MG63 (cell line): ENCODE measurements around the gene LRRC27. TPM values are rescaled to one million over a fixed set of nuclear protein-coding genes. Genes with fewer than 3 reads are reported as not detected.

Source experiments
- DNase-seq: peaks from one replicate; pipeline ENCODE4 v3.0.0-alpha.2; 2020
- H3K27me3 ChIP-seq: fragments of 250-450 bp; sonication (Bioruptor Pico); 2 replicates; pipeline ENCODE4 v1.5.1; 2020; ENCODE audit warnings: mild to moderate bottlenecking, moderate library complexity
- H3K36me3 ChIP-seq: fragments of 250-450 bp; sonication (Bioruptor Pico); 2 replicates; pipeline ENCODE4 v1.5.1; 2020; ENCODE audit warnings: mild to moderate bottlenecking, moderate library complexity
- H3K4me3 ChIP-seq: fragments of 250-450 bp; sonication (Bioruptor Pico); 2 replicates; pipeline ENCODE4 v1.5.1; 2020; ENCODE audit warnings: mild to moderate bottlenecking, moderate library complexity
- H3K9me3 ChIP-seq: fragments of 250-450 bp; sonication (Bioruptor Pico); 2 replicates; pipeline ENCODE4 v1.5.1; 2020; ENCODE audit warnings: mild to moderate bottlenecking, moderate library complexity
- total RNA-seq: library from RNA; depleted of rRNA; stranded (reverse); fragments of >200 nt; shearing (Covaris generic); gene quantifications from 2 replicates; pipeline ENCODE4 v1.2.3, GENCODE V29; 2014; ENCODE audit warnings: low replicate concordance

LRRC27 gene
- total RNA-seq, 1 experiment from 2014 or later: 8.3 TPM

DNA sequence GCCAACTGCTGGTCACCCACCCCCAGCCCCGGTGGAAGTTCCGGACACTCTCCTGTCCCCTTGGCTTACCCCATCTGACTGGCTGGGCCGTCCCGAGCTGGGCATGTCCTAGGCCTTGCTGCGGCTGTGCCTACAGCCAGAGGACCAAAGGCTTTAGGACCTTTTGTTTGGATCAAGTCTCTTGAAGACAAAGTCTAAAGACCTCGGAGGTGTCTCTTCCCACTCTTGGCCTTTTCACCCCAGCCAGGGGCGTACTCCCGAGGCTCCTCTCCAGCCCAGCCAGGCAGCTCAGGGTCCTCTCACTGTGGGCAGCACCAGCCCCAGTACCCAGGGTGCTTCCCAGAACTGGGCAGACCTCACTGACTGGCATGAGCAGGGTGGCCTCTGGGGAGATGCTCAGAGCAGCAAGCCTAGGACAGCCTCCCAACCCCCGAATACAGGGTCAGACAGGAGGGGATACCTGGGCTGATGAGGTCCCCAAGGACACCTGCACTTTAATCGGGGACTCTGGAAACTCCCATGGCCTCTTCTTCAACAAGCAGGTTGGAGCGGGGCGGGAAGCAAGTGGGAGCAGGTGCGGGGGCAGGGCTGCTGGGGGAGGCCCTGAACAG is 62.3 kb downstream of the LRRC27 start:
- peaks cover 5% of the 10 kb centered on the region for H3K36me3 ChIP-seq
- no peak overlapping the region for H3K4me3 ChIP-seq
- H3K27me3 ChIP-seq: no peaks in the 10 kb centered on the region
- H3K9me3 ChIP-seq: no peaks in the 10 kb centered on the region
- DNase-seq: no peak

DNA sequence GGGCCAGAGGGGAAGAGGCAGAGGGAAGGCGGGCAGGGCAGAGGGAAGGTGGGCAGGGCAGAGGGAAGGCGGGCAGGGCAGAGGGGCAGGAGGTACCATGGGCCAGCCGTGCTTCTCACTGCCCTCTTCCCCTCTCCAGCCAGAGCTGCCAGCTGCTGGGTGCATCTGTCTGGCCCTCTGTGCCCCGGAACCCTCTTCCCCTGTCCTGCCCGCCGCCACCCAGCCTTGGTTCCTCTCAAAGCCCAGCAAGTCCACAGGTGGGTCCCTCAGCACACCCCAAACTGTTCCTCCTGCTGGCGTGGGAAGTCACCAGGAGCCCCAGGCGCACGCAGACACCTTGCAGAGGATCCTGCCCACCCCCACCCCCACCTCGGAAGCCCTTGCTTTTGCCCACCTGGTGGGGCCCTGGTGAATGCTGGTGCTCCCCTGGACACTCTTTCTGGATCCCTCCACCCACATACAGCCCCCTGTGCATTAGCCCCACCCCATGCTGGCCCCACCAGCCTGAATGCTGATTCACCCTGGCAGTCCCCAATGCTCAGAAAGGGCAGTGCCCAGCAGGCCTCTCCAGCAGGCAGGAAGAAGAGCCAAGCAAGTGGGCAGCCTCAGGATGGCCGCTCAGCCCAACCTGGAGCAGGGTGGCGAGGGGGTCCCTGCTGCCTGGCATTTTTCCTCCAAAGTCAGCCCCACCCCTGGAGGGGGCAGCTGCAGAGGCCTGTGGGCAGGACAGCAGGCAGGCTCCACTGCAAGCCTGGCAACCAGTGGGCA is 63.1 kb downstream of the LRRC27 start:
- H3K27me3 ChIP-seq: no peaks in the 10 kb centered on the region
- H3K4me3 ChIP-seq: no peak overlapping the region
- peaks cover 7% of the 10 kb centered on the region for H3K36me3 ChIP-seq
- H3K9me3 ChIP-seq: no peaks in the 10 kb centered on the region
- DNase-seq: peak; percentile 67

DNA sequence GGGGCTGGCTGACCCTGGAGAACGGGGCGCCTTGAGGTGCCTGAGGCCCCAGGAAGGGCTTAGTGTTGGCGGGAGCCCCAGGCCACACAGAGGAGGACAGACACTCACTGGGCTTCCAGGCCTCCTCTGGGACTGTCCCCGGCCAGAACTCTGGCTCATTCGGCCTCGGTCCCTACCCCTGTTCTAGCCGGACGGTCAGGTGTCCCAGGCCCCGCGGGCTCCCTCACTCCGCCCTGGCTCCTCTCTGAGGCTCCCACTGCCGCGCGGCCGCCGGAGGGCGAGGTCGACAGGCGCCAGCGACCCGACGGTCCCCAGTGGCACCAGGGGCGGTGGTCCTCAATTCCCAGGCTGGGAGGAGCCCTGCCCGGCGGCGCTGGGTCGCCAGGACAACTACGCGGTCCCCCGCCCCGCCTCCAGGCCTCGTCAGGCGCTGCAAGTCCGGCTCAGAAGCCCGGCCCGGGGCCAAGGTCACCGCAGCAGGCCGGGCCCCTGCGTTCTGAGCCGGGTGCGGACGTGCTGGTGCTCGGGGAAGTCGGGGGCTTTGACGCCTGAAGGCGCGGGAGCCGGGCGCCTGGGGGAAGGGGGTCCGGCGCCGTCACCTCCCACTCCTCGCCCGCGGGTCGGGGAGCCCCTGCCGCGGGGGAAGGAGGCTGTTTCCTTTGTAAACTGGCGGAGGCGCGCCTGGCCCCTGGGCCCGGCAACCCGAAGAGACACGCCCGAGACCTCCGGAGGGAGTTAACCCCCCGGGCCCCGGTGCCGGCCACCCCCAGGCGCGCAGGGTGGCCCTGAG is 63.9 kb downstream of the LRRC27 start:
- Histone ChIP-seq H3K36me3 (peaks cover 7% of the 10 kb centered on the region), H3K9me3 (no peaks in the 10 kb centered on the region), H3K4me3 (peak overlapping the region; percentile 39), H3K27me3 (no peaks in the 10 kb centered on the region)
- peak; percentile 55 for DNase-seq

DNA sequence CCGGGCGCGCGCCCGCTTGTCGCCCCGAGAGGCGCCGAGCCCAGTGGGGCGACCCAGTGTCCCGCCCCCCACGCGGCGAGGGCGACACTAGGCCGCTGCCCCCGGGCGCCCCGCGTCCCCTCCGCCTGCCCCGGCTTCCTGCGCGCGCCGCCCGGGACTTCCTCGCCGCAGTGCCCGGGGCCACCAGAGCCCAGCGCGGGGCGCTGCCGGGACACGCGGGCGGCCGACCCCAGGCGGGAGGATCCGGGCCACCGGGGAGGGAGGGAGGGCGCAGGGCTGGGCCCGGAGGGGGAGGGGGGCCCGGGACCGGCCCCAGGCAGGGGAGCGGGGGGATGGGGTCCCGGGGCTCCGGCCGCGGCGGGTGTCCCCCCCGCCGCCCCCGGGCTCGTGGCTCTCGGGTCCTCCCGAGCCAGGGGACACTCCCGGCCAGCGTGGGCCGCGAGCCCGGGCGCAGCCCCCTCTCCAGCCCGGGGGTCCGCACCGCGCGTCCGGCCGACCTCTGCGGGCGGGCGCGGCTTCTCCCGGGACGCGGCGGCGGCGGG is 64.6 kb downstream of the LRRC27 start:
- H3K9me3 ChIP-seq: no peaks in the 10 kb centered on the region
- peak; percentile 59 for DNase-seq

DNA sequence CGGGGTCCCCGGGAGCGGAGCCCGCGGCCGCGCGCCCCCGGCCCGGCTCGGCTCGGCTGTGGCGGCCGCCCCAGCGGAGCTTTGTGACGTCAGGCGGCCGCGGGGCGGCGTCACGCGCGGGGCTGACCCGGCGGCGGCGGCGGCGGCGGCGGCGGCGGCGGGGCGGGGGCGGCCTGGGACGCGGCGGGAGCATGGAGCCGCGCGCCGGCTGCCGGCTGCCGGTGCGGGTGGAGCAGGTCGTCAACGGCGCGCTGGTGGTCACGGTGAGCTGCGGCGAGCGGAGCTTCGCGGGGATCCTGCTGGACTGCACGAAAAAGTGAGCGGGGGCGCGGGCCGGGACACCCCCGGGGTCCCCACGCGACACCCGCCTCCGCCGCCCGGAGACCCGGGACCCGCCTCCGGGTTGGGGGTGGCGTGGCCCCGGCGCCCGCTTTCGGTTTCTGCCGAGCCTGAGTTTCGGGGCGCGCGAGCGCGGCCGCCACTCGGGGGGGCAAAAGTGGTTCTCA is 65.1 kb downstream of the LRRC27 start, which contains the start of gene PWWP2B:
Gene PWWP2B (plus strand): TSS at position 165 of the 506 bp plus-strand sequence. CDS start 27 bp downstream, at position 192.
- no peaks in the 10 kb centered on the region for H3K9me3 ChIP-seq
- peak within 1 kb of the TSS; percentile 62 for H3K4me3 ChIP-seq
- DNase-seq: peak; percentile 60
- H3K27me3 ChIP-seq: no peaks in the 10 kb centered on the region
- peaks cover 7% of the 10 kb centered on the region for H3K36me3 ChIP-seq

More for the DNA sequence above, 64.6 kb downstream of the LRRC27 start:
- Histone ChIP-seq H3K27me3 (no peaks in the 10 kb centered on the region), H3K4me3 (peak overlapping the region; percentile 39), H3K36me3 (peaks cover 7% of the 10 kb centered on the region)

DNA sequence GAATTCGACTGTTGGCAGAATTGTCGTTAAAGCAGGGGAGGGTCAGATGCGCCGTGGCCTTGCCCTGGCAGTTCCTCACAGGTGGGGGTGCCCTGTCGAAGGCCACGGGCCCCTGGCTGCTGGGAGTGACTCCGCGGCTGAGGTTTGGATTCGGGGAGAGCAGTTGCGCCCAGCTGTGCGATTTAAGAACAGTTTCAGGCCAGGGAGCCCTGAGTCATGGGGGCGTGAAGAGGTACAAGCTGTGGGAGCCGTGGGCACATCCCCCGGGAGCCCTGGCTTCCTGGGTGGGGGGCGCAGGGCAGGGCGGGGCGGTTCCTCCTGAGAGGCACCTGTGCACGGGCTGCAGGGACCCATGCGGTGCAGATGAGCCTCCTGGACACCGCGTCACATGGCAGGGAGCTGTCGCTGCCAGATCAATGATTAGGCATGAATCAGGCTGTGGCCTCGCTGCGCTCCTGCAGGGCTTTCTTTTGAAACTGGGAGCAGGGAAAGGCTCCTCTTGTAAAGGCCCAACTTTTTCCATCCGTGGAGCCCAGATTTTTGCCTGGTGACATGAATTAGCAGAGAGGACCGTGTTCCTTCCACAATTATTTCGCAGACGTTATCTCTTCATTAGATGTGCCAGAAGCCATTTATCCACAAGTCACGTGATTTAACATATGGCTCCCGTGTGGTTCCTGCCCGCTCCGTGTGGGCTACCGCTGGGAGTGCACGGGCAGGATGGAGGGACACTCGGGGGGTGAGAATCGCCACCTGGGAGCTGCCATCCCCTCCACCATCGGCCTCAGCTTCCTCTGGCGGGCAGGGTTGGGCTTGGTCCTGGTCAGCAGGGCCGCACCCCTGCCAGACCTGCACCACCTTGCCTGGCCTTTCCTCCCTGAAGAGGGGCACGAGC is 65.9 kb downstream of the LRRC27 start:
- DNase-seq: peak; percentile 83
- Histone ChIP-seq H3K9me3 (no peaks in the 10 kb centered on the region), H3K27me3 (no peaks in the 10 kb centered on the region), H3K36me3 (peaks cover 7% of the 10 kb centered on the region), H3K4me3 (peak overlapping the region; percentile 62)

DNA sequence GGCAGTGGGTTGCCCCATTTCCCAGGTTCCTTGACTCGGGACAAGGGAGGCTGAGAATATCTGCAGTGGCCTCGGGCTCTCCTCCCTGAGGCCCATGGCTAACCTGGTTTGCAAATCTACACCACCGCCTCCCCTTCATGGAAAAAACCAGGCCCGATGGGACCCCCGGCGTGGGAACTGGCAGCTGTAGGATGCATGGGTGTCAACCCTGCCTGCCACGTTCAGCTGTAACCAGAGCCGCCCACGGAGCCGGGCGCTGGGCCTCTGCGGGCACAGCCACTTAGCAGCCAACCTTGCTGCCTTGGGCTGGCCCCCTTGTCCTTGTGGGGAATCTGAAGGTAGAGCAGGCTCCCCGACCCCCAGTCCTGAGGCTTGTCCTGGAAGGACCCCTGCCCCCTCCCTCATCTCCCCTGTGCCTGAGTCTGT is 66.6 kb downstream of the LRRC27 start:
- Histone ChIP-seq H3K4me3 (peak overlapping the region; percentile 62), H3K27me3 (no peaks in the 10 kb centered on the region), H3K36me3 (peaks cover 7% of the 10 kb centered on the region), H3K9me3 (no peaks in the 10 kb centered on the region)
- DNase-seq: no peak

DNA sequence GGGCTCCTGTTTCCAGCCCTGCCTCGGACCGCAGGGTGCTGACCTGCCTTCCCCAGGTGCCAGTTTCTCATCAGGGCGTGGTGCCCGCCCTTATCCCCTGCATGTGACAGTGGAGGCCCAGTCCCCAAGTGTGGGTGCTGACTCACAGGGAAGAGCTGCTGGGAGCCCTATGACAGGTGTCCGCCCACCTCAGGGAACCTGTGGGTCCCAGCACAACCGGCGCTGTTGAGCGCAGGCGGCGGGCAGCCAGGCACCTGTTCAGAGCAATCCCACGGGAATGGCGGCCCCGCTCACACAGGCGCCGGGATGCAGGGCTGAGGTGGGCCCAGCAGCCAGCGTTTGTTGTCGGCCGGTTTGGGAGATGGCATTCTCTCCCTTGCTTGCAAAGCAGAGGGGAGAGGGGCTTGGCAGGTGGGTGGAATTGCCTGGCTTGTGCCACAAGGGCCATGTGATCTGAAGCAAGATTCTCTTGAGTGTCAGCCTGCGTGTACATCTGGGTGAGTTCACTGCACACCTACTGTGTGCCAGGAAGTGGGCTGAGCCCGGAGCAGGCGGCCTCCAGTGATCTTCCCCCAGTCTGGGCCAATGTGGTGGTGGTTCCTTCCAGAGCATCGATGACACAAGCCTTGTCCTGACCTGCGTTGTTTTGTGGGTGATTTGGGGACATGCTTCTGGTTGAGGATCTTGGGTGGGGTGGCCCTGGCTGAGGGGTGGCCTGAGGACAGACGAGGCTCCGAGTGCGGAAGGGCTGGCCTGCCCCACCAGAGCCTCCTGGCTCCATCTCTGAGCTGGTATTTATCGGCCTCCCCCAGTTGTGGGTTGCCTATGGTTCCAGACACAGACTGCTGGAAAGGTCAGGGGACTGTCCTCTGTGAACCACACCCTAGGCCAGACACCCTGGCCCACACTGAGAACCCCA is 67.4 kb downstream of the LRRC27 start:
- Histone ChIP-seq H3K27me3 (no peaks in the 10 kb centered on the region), H3K4me3 (no peak overlapping the region), H3K9me3 (no peaks in the 10 kb centered on the region), H3K36me3 (peaks cover 7% of the 10 kb centered on the region)
- no peak for DNase-seq

DNA sequence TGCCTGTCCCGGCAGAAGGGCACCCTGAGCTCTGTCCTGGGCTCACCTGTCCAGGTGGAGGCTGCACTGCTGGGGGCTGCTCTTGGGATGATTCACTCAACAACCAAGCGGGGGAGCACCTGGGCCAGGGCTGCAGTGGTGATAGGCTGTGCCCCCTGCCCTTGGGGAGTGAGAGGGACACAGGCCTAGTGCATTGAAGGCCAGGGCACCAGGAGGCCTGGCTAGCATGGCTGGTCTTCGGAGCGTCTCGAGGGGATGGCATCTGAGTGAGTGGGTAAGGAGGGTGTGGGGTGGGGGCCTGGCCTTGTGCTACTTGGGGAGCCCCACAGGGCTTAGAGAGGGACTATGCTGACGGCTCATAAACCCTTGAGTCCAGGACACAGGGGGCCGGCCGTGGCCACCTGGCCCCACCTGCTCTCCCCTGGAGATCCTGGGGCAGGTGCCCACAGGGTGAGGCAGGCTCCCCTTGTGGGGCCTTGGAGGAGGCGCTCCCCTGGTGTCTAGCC is 68.1 kb downstream of the LRRC27 start:
- Histone ChIP-seq H3K36me3 (peaks cover 7% of the 10 kb centered on the region), H3K27me3 (no peaks in the 10 kb centered on the region), H3K4me3 (no peak overlapping the region), H3K9me3 (no peaks in the 10 kb centered on the region)
- no peak for DNase-seq

DNA sequence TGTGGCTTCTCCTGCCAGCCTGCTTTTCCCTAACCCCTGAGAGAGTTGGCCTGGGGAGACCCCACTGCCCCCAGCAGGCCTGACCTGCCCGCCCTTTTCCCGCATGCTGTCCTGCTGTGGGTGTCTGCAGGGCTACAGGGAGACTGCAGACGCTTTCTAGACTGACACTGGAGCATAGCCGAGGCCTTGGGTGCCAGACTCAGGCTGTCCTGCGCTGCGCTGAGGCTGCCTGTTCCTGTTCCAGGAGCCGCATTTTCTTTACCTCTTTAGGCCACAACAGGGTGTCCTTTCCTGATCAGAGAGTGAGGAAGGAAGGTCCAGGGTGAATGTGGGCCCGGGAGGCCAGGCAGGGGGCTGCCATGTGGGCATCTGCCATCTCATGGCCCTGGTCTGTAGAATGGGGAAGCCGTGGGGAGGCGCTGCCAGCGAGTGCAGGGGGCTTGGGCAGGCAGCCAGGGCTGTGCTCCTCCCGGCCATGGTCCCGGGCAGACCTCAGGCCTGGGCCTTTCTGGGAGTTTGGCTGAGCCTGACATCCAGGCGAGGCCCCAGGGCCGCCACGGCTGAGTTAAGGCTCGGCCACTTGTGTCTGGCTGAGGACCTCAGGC is 68.7 kb downstream of the LRRC27 start:
- Histone ChIP-seq H3K9me3 (no peaks in the 10 kb centered on the region), H3K36me3 (peaks cover 7% of the 10 kb centered on the region), H3K4me3 (no peak overlapping the region), H3K27me3 (no peaks in the 10 kb centered on the region)
- no peak for DNase-seq

DNA sequence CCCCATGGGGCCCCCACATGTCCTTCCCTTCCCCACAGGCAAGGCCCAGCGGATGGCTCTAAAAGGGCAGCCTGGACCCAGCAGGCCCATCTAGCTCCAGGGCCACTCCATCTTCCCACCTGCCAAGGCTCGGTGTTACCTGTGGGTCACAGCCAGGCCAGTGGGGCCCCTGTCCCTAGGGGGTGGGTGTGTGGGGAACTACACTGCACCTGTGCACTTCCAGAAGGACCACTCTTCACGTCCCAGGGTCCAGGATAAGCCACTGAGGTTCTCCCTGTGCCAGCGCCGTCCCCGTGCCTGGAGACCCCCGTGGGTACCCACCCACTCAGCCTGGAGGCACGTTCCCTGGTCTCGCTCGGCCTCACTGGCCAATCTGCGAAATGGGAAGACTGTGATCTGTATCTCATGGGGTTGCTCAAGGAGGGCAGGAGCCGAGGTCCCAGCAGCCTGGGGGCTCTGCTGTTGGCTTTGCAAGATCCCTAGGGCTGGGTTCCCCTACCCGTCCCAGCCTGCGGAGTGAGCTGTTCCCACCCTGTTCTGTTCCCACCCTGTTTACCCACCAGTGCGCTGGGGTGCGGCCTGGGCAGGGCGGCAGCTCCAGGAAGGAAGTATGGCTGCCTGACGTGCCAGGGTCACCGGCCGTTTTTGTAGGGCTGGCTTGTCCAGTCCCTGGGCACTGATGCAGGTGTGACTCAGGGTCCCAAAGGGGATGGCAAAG is 69.6 kb downstream of the LRRC27 start:
- Histone ChIP-seq H3K36me3 (peaks cover 11% of the 10 kb centered on the region), H3K27me3 (no peaks in the 10 kb centered on the region), H3K9me3 (no peaks in the 10 kb centered on the region), H3K4me3 (no peak overlapping the region)
- DNase-seq: no peak

DNA sequence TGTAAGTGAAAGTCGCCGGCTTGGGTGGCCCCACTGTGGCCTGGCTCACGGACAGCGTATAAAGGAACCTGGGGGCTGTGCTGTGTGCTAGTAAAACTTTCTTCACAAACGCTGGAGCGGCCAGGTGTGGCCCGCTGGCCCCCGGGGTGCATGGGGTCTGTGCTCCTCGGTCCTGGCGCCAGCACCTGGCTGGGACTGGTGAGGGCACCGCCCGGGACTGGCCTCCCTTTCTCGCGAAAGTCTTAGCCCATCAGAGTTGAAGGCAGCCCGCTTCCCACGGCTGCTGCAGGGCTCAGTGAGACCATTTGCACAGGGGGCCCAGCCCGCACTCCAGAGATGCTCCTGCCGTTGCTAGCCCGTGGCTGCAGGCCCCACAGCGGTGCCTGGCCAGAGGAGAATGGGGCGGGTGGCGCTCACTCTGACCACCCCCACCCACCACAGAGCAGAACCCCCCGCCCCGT is 70.8 kb downstream of the LRRC27 start:
- H3K27me3 ChIP-seq: no peaks in the 10 kb centered on the region
- peaks cover 11% of the 10 kb centered on the region for H3K36me3 ChIP-seq
- no peak overlapping the region for H3K4me3 ChIP-seq
- no peak for DNase-seq
- H3K9me3 ChIP-seq: no peaks in the 10 kb centered on the region

DNA sequence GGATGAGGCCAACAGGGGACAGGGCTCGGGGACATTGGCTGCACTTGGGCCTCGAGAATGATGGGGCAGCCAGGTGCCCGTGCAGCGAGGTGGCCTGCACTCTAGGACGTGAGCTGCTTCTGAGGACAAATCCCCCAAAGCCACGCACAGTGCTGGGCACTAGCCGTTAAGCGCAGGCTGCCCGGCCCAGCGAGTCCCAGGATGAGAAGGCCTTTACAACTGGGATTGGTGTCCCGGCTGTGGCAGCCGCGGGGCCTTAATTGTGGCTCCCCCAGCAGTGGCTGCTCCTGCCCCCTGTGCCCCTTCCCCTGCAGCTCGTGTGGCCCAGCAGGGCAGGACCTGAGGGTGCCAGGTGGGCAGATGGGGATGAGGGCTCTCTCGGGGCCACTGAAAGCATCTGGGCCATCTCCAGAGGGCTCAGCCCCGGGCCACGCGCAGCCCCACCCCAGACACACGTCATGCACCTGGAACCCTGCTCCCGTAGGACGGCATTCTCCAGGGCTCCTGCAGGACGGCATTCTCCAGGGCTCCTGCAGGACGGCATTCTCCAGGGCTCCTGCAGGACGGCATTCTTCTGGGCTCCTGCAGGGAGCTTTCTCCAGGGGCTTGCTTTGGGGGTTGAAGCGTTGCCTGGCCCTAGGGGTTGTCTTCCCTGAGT is 71.6 kb downstream of the LRRC27 start:
- peaks cover 7% of the 10 kb centered on the region for H3K36me3 ChIP-seq
- H3K9me3 ChIP-seq: no peaks in the 10 kb centered on the region
- no peak for DNase-seq
- no peak overlapping the region for H3K4me3 ChIP-seq
- H3K27me3 ChIP-seq: no peaks in the 10 kb centered on the region
